Skeletal muscle tissue (tissue), 4 donors: ENCODE results near the gene OBP2A. TPM values are rescaled to one million over a fixed set of nuclear protein-coding genes. Genes with fewer than 3 reads are reported as not detected.

ENCODE experiments used
- H3K27ac ChIP-seq: one replicate; pipeline ENCODE4 v1.7.0; 2013; ENCODE audit warnings: mild to moderate bottlenecking, low read depth, low read length, inconsistent platforms
- H3K27me3 ChIP-seq, 3 donors: one replicate each; pipeline ENCODE4 v1.7.0; 2013; ENCODE audit warnings: low read length in 3 of 3; ENCODE audit not compliant: control insufficient read depth in 3 of 3, insufficient read depth in 3 of 3
- H3K36me3 ChIP-seq, 3 donors: one replicate each; pipeline ENCODE4 v1.7.0; 2013; ENCODE audit warnings: low read length in 3 of 3; ENCODE audit not compliant: control insufficient read depth in 3 of 3, insufficient read depth in 3 of 3
- H3K4me1 ChIP-seq, 3 donors: one replicate each; pipeline ENCODE4 v1.7.0; 2013; ENCODE audit warnings: low read length in 3 of 3, mild to moderate bottlenecking in 3 of 3; ENCODE audit not compliant: control insufficient read depth in 3 of 3, insufficient read depth in 3 of 3
- H3K4me3 ChIP-seq, 3 donors: one replicate each; pipeline ENCODE4 v1.7.0; 2013; ENCODE audit warnings: low read length in 3 of 3
- H3K9ac ChIP-seq, 3 donors: one replicate each; pipeline ENCODE4 v1.7.0; 2013; ENCODE audit warnings: low read length in 3 of 3, mild to moderate bottlenecking in 3 of 3, moderate library complexity in 2 of 3, low read depth in 1 of 3
- H3K9me3 ChIP-seq, 3 donors: one replicate each; pipeline ENCODE4 v1.7.0; 2013; ENCODE audit warnings: low read length in 3 of 3; ENCODE audit not compliant: control insufficient read depth in 3 of 3
- total RNA-seq: library from RNA; depleted of rRNA; stranded (reverse); fragments of >200 nt; gene quantifications from one replicate; pipeline ENCODE4 v1.2.3, GENCODE V29; 2014
- donor health status: Osteomylitis.

The OBP2A gene
- total RNA-seq, 1 donor from 2014 or later = not detected

- H3K27ac ChIP-seq = no peak overlapping the region
- H3K36me3 ChIP-seq = no peaks in the 10 kb centered on the region
- no peak overlapping the region for H3K9ac ChIP-seq
- no peak overlapping the region for H3K4me3 ChIP-seq
- no peaks in the 10 kb centered on the region for H3K4me1 ChIP-seq
- no peaks in the 10 kb centered on the region for H3K9me3 ChIP-seq
- H3K27me3 ChIP-seq = peaks cover 14 to 24% (median 18%) of the 10 kb centered on the region in 3 donors
Observed at GRCh38 chr9:135574943-135575342, 29.0 kb downstream of the OBP2A start.

GRCh38 chr9:135575995-135576631 is 30.2 kb downstream of the OBP2A start:
- Histone ChIP-seq H3K4me3 (no peak overlapping the region), H3K27ac (no peak overlapping the region), H3K4me1 (no peaks in the 10 kb centered on the region), H3K36me3 (no peaks in the 10 kb centered on the region), H3K9me3 (no peaks in the 10 kb centered on the region), H3K9ac (no peak overlapping the region), H3K27me3 (peaks cover 15 to 35% (median 26%) of the 10 kb centered on the region in 3 donors)

DNA sequence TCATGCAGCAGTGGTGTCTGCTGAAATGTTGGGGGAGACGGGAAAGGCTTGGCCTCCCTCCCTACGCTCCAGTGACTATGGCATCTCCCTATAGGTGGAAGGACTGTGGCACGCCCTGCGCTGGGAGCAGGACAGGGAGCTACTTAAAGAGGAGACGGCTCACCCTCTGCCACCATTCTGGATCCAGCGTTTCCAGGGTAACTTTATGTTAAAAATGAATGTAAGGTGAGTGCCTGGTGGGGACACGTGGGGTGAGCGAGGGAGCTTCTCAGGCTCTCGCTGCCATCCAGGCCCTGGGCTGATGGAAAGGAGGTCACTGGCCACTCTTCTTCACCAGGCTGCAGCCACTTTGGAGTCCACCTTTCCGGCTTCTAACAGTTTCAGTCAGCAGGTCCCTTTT is 31.3 kb downstream of the OBP2A start:
- Histone ChIP-seq H3K9ac (no peak overlapping the region), H3K4me1 (no peaks in the 10 kb centered on the region), H3K4me3 (no peak overlapping the region), H3K9me3 (no peaks in the 10 kb centered on the region), H3K27ac (no peak overlapping the region), H3K36me3 (no peaks in the 10 kb centered on the region), H3K27me3 (peaks cover 22 to 39% (median 24%) of the 10 kb centered on the region in 3 donors)

DNA sequence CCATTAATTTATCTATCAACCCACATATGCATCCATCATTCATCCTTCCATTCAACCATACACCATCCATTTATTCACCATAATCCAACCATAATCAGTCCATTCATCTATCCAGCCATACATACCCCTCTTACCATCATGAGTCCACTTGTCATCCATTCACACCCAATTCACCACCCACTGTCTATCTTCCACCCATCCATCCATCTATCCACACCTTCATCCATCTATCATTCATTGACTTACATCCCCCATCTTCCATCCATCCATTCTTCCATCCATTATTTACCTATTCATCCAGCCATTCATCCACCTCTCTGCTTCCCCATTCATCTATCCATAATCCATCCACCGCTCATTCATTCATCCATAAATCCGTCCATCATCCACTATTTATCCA is 33.4 kb downstream of the OBP2A start:
- Histone ChIP-seq H3K9ac (no peak overlapping the region), H3K4me1 (no peaks in the 10 kb centered on the region), H3K9me3 (no peaks in the 10 kb centered on the region), H3K27me3 (peaks cover 21 to 43% (median 30%) of the 10 kb centered on the region in 3 donors), H3K36me3 (no peaks in the 10 kb centered on the region), H3K4me3 (no peak overlapping the region), H3K27ac (no peak overlapping the region)

DNA sequence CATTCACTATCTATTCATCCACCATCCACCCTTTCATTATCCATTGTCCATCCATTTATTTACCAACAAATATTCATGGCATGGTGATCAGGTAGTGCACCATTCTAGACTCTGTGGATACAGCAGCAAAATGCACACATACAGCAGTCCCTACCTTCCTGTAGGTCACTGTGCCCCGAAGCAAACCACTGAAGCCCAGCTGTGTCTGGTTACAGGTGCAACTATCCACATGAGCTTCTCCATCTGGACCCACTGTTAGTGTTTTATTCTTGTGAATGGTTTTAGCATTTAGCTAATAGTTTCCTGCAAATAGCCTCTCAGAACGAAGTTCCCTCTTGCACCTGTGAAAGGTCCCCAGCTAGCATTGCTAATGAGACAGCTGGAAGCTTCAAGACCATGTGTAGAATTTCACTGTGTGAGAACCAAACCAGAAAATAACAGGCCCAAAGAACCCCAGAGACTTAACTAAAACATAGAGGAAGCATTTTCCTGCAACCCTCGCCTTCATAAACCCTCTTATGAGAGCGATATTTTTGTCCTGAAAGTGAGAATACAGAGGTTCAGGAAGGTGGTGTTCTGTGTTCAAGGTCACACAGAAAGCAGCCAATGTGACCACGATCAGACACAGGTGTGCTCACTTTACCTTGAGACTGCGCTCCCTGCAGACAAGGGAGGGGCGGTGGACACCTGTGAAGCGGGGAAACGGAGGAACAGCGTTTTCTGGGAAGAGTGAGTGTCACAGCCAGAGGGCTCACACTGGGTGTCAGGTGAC is 34.1 kb downstream of the OBP2A start:
- Histone ChIP-seq H3K36me3 (no peaks in the 10 kb centered on the region), H3K9me3 (no peaks in the 10 kb centered on the region), H3K9ac (no peak overlapping the region), H3K27me3 (peaks cover 18 to 43% (median 36%) of the 10 kb centered on the region in 3 donors), H3K27ac (no peak overlapping the region), H3K4me1 (no peaks in the 10 kb centered on the region), H3K4me3 (no peak overlapping the region)

- Histone ChIP-seq H3K27me3 (peaks cover 15 to 46% (median 38%) of the 10 kb centered on the region in 3 donors), H3K36me3 (no peaks in the 10 kb centered on the region), H3K9ac (no peak overlapping the region), H3K4me3 (no peak overlapping the region), H3K9me3 (no peaks in the 10 kb centered on the region), H3K4me1 (no peaks in the 10 kb centered on the region), H3K27ac (no peak overlapping the region)
Observed at GRCh38 chr9:135580664-135581380, 34.9 kb downstream of the OBP2A start.

DNA sequence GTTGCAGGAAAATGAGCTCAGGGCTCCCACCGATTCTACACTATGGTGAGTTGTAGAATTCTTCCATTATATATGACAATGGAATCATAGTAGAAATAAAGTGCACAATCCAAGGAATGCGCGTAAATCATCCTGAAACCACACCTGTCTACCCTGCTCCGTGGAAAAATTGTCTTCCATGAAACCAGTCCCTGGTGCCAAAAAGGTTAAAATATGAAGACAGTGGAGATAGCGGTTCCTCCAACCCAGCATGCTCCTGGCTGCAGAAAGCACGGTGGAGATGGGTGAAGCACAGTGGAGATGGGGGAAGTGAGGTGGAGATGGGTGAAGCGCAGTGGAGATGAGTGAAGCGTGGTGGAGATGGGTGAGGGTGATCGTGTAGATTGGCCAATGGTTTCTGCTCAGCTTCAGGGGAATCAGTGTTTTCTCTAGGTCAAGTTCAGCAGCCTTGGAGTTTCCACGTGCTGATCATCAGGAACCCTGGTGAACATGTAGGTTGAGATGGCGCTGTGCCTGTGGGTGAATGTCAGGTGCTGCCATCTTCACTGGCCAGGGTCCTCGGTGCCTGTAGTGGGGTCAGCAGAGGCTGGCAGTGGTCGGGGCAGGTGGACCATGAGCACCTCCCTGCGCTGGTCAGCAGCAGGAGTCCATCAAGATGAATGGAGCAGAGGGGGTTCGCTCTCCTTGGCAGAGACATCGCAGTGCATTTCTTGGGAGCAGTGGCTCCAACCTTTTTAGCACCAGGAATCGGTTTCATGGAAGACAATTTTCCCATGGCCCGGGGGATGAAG is 35.9 kb downstream of the OBP2A start:
- Histone ChIP-seq H3K9ac (no peak overlapping the region), H3K4me3 (no peak overlapping the region), H3K9me3 (no peaks in the 10 kb centered on the region), H3K4me1 (no peaks in the 10 kb centered on the region), H3K27me3 (peaks cover 13 to 47% (median 37%) of the 10 kb centered on the region in 3 donors), H3K27ac (no peak overlapping the region), H3K36me3 (no peaks in the 10 kb centered on the region)

GRCh38 chr9:135582541-135582940 is 36.6 kb downstream of the OBP2A start:
- Histone ChIP-seq H3K36me3 (no peaks in the 10 kb centered on the region), H3K27ac (no peak overlapping the region), H3K9me3 (no peaks in the 10 kb centered on the region), H3K27me3 (peaks cover 11 to 45% (median 37%) of the 10 kb centered on the region in 3 donors), H3K9ac (no peak overlapping the region), H3K4me3 (no peak overlapping the region), H3K4me1 (no peaks in the 10 kb centered on the region)

- Histone ChIP-seq H3K9me3 (no peaks in the 10 kb centered on the region), H3K4me3 (no peak overlapping the region), H3K27me3 (peaks cover 11 to 45% (median 37%) of the 10 kb centered on the region in 3 donors)
Observed at GRCh38 chr9:135582966-135583687, 37.2 kb downstream of the OBP2A start.

More at GRCh38 chr9:135582966-135583687, 37.2 kb downstream of the OBP2A start:
- Histone ChIP-seq H3K4me1 (no peaks in the 10 kb centered on the region), H3K9ac (no peak overlapping the region), H3K36me3 (no peaks in the 10 kb centered on the region), H3K27ac (no peak overlapping the region)
